ENCODE results near the gene PCA3.

PCA3 gene

GRCh38 chr9:76835571-76836283 lies 71.5 kb downstream of the PCA3 start:
- peak; percentile 21 for DNase-seq
